ENCODE results near the gene NUDT7.

DNA sequence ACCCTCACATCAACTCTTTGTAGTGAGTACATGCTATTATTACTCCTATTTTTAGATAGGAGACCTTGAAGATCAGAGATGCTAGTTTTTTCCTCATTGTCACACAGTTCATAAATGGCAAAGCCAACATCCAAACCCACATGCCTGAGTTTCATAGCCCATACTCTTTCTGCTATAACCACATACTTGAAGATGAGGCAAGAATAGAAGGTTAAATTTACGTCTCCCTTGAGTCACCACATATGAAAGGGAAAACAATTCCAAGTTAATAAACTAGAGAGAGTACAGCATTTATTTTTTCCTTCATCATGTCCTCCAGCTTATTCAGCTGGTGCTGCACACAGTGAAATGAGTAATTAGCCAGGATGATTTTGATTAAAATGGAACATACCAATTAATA is 23.7 kb downstream of the NUDT7 start:
- TF ChIP-seq CTCF (IDR thresholded peaks at IDR 0.05; ENCODE audit: insufficient read depth, low read length): no peak
- no peak for TF ChIP-seq POLR2AphosphoS5 (IDR thresholded peaks at IDR 0.05; ENCODE audit: low read depth)
- no peak for TF ChIP-seq REST (IDR thresholded peaks at IDR 0.05; ENCODE audit: insufficient replicate concordance, low read depth)
- TF ChIP-seq GABPA (IDR thresholded peaks at IDR 0.05; ENCODE audit: low read depth): no peak
- TF ChIP-seq SPI1 (IDR thresholded peaks at IDR 0.05; ENCODE audit: borderline replicate concordance, low read depth): no peak
